ENCODE results near the gene SPTBN4. TPM values are rescaled to one million over a fixed set of nuclear protein-coding genes. Genes with fewer than 3 reads are reported as not detected.

The SPTBN4 gene
- total RNA-seq, 1 donor from 2014 or later = 0.41 TPM

DNA sequence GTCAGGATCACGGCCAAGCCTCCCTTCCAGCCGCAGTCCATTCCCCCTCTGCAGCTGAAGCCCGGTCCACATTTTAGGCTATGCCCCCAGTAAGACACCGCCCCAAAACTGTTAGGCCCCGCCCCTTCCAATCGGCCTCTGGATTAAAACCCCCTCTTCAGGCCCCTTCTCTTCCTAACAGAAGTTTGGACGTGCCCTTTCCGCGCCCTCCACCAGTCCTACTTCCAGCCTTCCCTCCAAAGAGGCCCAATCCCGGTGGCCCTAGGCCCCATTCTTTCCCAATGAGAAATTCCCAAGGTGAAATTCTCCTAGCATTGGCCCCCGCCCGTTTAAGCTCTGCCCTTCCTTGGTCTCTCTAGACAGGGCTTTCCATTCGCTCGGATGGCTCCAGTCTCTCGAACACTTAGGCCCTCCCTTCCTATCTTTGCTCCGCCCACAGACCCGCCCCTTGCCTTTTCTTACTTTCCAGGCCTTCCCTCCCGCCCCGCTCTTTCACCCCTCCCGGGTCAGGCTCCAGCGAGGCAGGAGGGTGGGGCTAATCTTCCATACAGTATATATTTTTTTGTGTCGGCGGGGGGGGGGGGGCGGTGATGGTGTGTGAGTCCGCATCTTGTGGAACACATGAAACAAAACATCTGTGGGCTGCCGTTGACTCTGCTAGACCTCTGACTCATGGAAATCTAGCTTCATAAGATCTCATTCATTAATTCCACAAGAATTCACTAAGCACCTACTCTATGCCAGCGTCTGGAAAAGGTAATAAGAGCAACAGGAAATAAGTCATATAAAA is 148.0 kb downstream of the SPTBN4 start:
- peaks cover 7% of the 10 kb centered on the region for H3K4me1 Mint-ChIP-seq (ENCODE audit: low read depth, unreplicated experiment)
- Histone ChIP-seq H4K20me1 (ENCODE audit: insufficient read depth, low read length) (no peaks in the 10 kb centered on the region), H3K4me1 (ENCODE audit: insufficient read depth, low read length) (peaks cover 37% of the 10 kb centered on the region), H3K27ac (ENCODE audit: low read depth, low read length) (peak overlapping the region; percentile 90), H3K9ac (ENCODE audit: low read length) (peak overlapping the region; percentile 94), H3K27me3 (ENCODE audit: insufficient read depth, low read length) (no peaks in the 10 kb centered on the region), H3K79me2 (ENCODE audit: insufficient read depth, low read length) (peaks cover 3% of the 10 kb centered on the region), H3K4me2 (ENCODE audit: low read length) (peak overlapping the region; percentile 98), H2AFZ (ENCODE audit: low read depth, low read length) (peak overlapping the region; percentile 65), H3K36me3 (ENCODE audit: insufficient read depth, low read length) (peaks cover 12% of the 10 kb centered on the region), H3K4me3 (ENCODE audit: insufficient read depth, low read depth, low read length) (peak overlapping the region; percentile 66), H3K9me3 (ENCODE audit: insufficient read depth, low read depth, low read length) (no peaks in the 10 kb centered on the region)
- H3K36me3 Mint-ChIP-seq (ENCODE audit: low read depth, unreplicated experiment) = peaks cover 5% of the 10 kb centered on the region
- DNase-seq (ENCODE audit: low read depth) (peak; percentile 98), FAIRE-seq (no peak)
- H3K27me3 Mint-ChIP-seq (ENCODE audit: low read depth, unreplicated experiment) = peaks cover 14% of the 10 kb centered on the region
- peak overlapping the region; percentile 94 for H3K4me3 Mint-ChIP-seq (ENCODE audit: unreplicated experiment)
- H3K27ac Mint-ChIP-seq (ENCODE audit: unreplicated experiment) = peak overlapping the region; percentile 95
- TF ChIP-seq, protein P1, sequence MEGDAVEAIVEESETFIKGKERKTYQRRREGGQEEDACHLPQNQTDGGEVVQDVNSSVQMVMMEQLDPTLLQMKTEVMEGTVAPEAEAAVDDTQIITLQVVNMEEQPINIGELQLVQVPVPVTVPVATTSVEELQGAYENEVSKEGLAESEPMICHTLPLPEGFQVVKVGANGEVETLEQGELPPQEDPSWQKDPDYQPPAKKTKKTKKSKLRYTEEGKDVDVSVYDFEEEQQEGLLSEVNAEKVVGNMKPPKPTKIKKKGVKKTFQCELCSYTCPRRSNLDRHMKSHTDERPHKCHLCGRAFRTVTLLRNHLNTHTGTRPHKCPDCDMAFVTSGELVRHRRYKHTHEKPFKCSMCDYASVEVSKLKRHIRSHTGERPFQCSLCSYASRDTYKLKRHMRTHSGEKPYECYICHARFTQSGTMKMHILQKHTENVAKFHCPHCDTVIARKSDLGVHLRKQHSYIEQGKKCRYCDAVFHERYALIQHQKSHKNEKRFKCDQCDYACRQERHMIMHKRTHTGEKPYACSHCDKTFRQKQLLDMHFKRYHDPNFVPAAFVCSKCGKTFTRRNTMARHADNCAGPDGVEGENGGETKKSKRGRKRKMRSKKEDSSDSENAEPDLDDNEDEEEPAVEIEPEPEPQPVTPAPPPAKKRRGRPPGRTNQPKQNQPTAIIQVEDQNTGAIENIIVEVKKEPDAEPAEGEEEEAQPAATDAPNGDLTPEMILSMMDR (IDR thresholded peaks at IDR 0.05; ENCODE audit: insufficient read depth, low read depth, low read length) = no peak
- no peak for TF ChIP-seq EZH2 (IDR thresholded peaks at IDR 0.05; ENCODE audit: insufficient read depth, low read length)
- H3K9me3 Mint-ChIP-seq (ENCODE audit: unreplicated experiment) = no peaks in the 10 kb centered on the region

- H3K4me2 ChIP-seq (ENCODE audit: low read length) = no peak overlapping the region
- no peaks in the 10 kb centered on the region for H3K9me3 ChIP-seq (ENCODE audit: insufficient read depth, low read depth, low read length)
- H3K79me2 ChIP-seq (ENCODE audit: insufficient read depth, low read length) = peaks cover 3% of the 10 kb centered on the region
- peaks cover 11% of the 10 kb centered on the region for H3K27me3 Mint-ChIP-seq (ENCODE audit: low read depth, unreplicated experiment)
- H3K4me3 ChIP-seq (ENCODE audit: insufficient read depth, low read depth, low read length) = no peak overlapping the region
- H3K36me3 Mint-ChIP-seq (ENCODE audit: low read depth, unreplicated experiment) = peaks cover 8% of the 10 kb centered on the region
- peaks cover 25% of the 10 kb centered on the region for H3K4me1 ChIP-seq (ENCODE audit: insufficient read depth, low read length)
- no peak for DNase-seq (ENCODE audit: low read depth)
- no peaks in the 10 kb centered on the region for H3K4me1 Mint-ChIP-seq (ENCODE audit: low read depth, unreplicated experiment)
- no peak overlapping the region for H3K27ac Mint-ChIP-seq (ENCODE audit: unreplicated experiment)
- TF ChIP-seq, protein P1 (IDR thresholded peaks at IDR 0.05; ENCODE audit: insufficient read depth, low read depth, low read length) = no peak
- TF ChIP-seq EZH2 (IDR thresholded peaks at IDR 0.05; ENCODE audit: insufficient read depth, low read length) = no peak
- no peaks in the 10 kb centered on the region for H3K27me3 ChIP-seq (ENCODE audit: insufficient read depth, low read length)
- no peaks in the 10 kb centered on the region for H4K20me1 ChIP-seq (ENCODE audit: insufficient read depth, low read length)
- H3K4me3 Mint-ChIP-seq (ENCODE audit: unreplicated experiment) = no peak overlapping the region
- H3K27ac ChIP-seq (ENCODE audit: low read depth, low read length) = peak overlapping the region; percentile 63
- H3K9ac ChIP-seq (ENCODE audit: low read length) = no peak overlapping the region
- no peak overlapping the region for H2AFZ ChIP-seq (ENCODE audit: low read depth, low read length)
- no peak for FAIRE-seq
- H3K9me3 Mint-ChIP-seq (ENCODE audit: unreplicated experiment) = no peaks in the 10 kb centered on the region
- peaks cover 17% of the 10 kb centered on the region for H3K36me3 ChIP-seq (ENCODE audit: insufficient read depth, low read length)
These were observed 149.4 kb downstream of the SPTBN4 start for GRCh38 chr19:40616178-40616577.

GRCh38 chr19:40616941-40617340 is 150.1 kb downstream of the SPTBN4 start:
- Histone ChIP-seq H3K4me2 (ENCODE audit: low read length) (no peak overlapping the region), H3K4me3 (ENCODE audit: insufficient read depth, low read depth, low read length) (no peak overlapping the region), H3K79me2 (ENCODE audit: insufficient read depth, low read length) (peaks cover 3% of the 10 kb centered on the region), H3K9me3 (ENCODE audit: insufficient read depth, low read depth, low read length) (no peaks in the 10 kb centered on the region), H3K9ac (ENCODE audit: low read length) (no peak overlapping the region), H4K20me1 (ENCODE audit: insufficient read depth, low read length) (no peaks in the 10 kb centered on the region), H2AFZ (ENCODE audit: low read depth, low read length) (no peak overlapping the region), H3K27ac (ENCODE audit: low read depth, low read length) (no peak overlapping the region), H3K27me3 (ENCODE audit: insufficient read depth, low read length) (no peaks in the 10 kb centered on the region), H3K4me1 (ENCODE audit: insufficient read depth, low read length) (peaks cover 21% of the 10 kb centered on the region), H3K36me3 (ENCODE audit: insufficient read depth, low read length) (peaks cover 21% of the 10 kb centered on the region)
- no peaks in the 10 kb centered on the region for H3K9me3 Mint-ChIP-seq (ENCODE audit: unreplicated experiment)
- no peak for DNase-seq (ENCODE audit: low read depth)
- H3K4me1 Mint-ChIP-seq (ENCODE audit: low read depth, unreplicated experiment) = no peaks in the 10 kb centered on the region
- H3K4me3 Mint-ChIP-seq (ENCODE audit: unreplicated experiment) = no peak overlapping the region
- H3K36me3 Mint-ChIP-seq (ENCODE audit: low read depth, unreplicated experiment) = peaks cover 12% of the 10 kb centered on the region
- H3K27ac Mint-ChIP-seq (ENCODE audit: unreplicated experiment) = no peak overlapping the region
- TF ChIP-seq EZH2 (IDR thresholded peaks at IDR 0.05; ENCODE audit: insufficient read depth, low read length) = no peak
- TF ChIP-seq, protein P1 (IDR thresholded peaks at IDR 0.05; ENCODE audit: insufficient read depth, low read depth, low read length) = no peak
- FAIRE-seq = no peak
- H3K27me3 Mint-ChIP-seq (ENCODE audit: low read depth, unreplicated experiment) = peaks cover 11% of the 10 kb centered on the region

Data from astrocyte (in vitro differentiated cells and primary cell).